ENCODE results near the gene CHRNB2.
A peak's percentile ranks its signal among the peaks of the same experiment; 100 is the strongest.

GRCh38 chr1:154627257-154628120 is 59.9 kb downstream of the CHRNB2 start:
- TF ChIP-seq POLR2A (IDR thresholded peaks at IDR 0.05; ENCODE audit: low read depth, low read length) (peak; percentile 77), POLR2AphosphoS5 (IDR thresholded peaks at IDR 0.05; ENCODE audit: low read depth, low read length) (peak; percentile 78), TAF1 (IDR thresholded peaks at IDR 0.05; ENCODE audit: borderline replicate concordance, low read depth, low read length) (peak; percentile 54)
